GM19463 (cell line): ENCODE data around the gene GGACT.
"Not testable (repeated sequence)": the region's sequence is repeated elsewhere in the genome, so short reads cannot be mapped to it uniquely, and the experiment has no call there.

ENCODE experiments used
- ATAC-seq: cut with Tn5 transposase; IDR thresholded peaks from one replicate; pipeline ENCODE4 v1.9.1; 2021; ENCODE audit warnings: mild to moderate bottlenecking, moderate library complexity; ENCODE audit not compliant: unreplicated experiment

The GGACT gene

GRCh38 chr13:100588331-100589177, at the start of gene GGACT:
GGACT (minus strand) TSS chr13:100588789; CDS start chr13:100532591, 56,198 bp downstream.
- peak; percentile 98 for ATAC-seq

- ATAC-seq, result no peak
Measured at GRCh38 chr13:100637796-100638195, 49.2 kb upstream of the GGACT start.

- ATAC-seq, result no peak
Measured at GRCh38 chr13:100637380-100637779, 48.8 kb upstream of the GGACT start.

- no peak for ATAC-seq
Measured at GRCh38 chr13:100636441-100636840, 47.9 kb upstream of the GGACT start.

GRCh38 chr13:100636004-100636403, 47.4 kb upstream of the GGACT start:
- no peak for ATAC-seq

- no peak for ATAC-seq
Measured at GRCh38 chr13:100634696-100635095, 46.1 kb upstream of the GGACT start.

GRCh38 chr13:100633461-100633860, 44.9 kb upstream of the GGACT start:
- ATAC-seq, result no peak

- ATAC-seq, result no peak
Measured at GRCh38 chr13:100630555-100630954, 42.0 kb upstream of the GGACT start.

- no peak for ATAC-seq
Measured at GRCh38 chr13:100627120-100627519, 38.5 kb upstream of the GGACT start.

GRCh38 chr13:100625447-100625846, 36.9 kb upstream of the GGACT start:
- ATAC-seq, result no peak

GRCh38 chr13:100620792-100621191, 32.2 kb upstream of the GGACT start:
- no peak for ATAC-seq

- no peak for ATAC-seq
Measured at GRCh38 chr13:100619940-100620339, 31.4 kb upstream of the GGACT start.

GRCh38 chr13:100618897-100619296, 30.3 kb upstream of the GGACT start:
- ATAC-seq, result not testable (repeated sequence)

- no peak for ATAC-seq
Measured at GRCh38 chr13:100613031-100613430, 24.4 kb upstream of the GGACT start.

- ATAC-seq, result no peak
Measured at GRCh38 chr13:100611678-100612492, 23.3 kb upstream of the GGACT start.

- peak; percentile 23 for ATAC-seq
Measured at GRCh38 chr13:100610391-100611347, 22.1 kb upstream of the GGACT start.

- peak; percentile 84 for ATAC-seq
Measured at GRCh38 chr13:100608906-100609305, 20.3 kb upstream of the GGACT start.

GRCh38 chr13:100608489-100608888, 19.9 kb upstream of the GGACT start:
- ATAC-seq, result no peak

- no peak for ATAC-seq
Measured at GRCh38 chr13:100604918-100605710, 16.5 kb upstream of the GGACT start.
